Urothelium cell line (cell line): ENCODE measurements around the gene PRSS22.

Source experiments
- DNase-seq: peaks from one replicate; pipeline ENCODE4 v3.0.0; 2011; ENCODE audit warnings: low spot score, mixed read lengths
- FAIRE-seq: peaks from 2 replicates; lab custom pipeline; 2011; peaks lifted over from hg19 to GRCh38; lab: Jason Lieb, UNC

Gene PRSS22

DNA sequence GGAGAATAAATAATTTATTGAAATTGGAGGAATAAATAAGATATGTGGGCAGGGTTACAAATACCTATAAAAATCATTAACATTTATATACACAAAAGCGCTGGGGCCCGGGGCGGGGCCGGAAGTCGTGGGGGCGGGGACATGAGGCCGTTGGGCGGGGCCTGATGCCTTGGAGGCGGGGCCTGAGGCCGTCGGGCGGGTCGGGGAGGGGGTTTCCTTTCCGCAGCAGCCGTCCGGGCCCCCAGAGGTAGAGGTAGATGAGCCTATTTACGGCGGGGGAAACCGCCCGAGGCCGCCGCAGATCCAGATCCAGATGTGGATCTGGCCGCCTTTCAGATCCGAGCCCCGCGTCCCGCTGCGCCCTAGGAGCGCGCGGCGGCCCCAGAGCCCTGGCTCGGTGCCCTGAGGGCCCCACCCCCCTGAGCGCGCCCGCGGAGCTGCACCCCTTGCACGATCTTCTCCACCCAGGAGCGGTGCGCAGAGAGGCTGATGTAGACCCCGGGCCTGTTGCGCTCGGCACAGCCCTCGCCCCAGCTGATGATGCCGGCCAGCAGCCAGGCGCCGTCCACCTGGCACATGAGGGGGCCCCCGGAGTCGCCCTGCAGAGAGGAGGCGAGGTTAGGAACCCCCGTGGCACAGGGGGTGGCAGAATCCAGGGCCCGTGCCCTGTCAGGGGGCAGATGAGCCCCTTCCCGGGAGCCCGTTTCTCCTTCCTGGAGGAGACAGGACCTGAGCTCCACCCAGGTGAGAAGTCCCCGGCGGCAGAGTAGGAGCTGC, 5.1 kb downstream of the PRSS22 start:
- FAIRE-seq, result no peak
- no peak for DNase-seq

DNA sequence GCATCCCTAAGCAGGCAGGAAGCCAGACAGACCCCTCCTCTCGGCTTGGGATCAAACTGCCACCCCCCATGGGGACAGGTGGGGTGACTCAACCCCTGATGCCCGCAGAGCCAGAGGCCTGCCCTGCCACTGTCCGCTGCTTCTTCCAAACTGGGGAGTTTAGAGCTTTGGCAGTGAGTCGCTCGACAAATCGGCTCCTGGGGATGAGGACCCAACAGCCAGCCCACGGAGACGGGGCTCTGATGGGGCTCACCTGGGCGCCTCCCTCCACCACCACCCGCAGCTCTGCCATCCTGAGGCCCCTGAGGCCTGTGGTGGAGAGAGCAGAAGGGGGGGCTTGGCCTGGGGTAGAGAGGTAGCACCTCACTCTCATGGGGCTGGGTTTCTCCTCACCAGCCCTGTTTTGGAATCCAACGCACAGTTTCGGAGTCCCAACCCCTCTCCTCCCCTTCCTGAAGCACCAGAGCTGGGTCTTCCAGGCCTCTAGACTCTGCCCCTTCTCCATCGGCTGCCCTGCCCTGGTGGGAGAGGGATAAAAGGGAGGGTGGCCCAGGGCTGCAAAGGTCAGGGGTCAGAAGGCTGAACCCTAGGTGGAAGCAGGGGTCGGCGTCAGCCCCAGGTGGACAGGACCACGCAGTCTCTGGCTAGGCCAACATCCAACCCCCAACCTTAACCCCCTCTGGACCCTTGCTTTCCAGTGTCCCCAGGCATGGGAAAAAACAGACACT, 5.8 kb downstream of the PRSS22 start:
- DNase-seq (no peak), FAIRE-seq (no peak)

DNA sequence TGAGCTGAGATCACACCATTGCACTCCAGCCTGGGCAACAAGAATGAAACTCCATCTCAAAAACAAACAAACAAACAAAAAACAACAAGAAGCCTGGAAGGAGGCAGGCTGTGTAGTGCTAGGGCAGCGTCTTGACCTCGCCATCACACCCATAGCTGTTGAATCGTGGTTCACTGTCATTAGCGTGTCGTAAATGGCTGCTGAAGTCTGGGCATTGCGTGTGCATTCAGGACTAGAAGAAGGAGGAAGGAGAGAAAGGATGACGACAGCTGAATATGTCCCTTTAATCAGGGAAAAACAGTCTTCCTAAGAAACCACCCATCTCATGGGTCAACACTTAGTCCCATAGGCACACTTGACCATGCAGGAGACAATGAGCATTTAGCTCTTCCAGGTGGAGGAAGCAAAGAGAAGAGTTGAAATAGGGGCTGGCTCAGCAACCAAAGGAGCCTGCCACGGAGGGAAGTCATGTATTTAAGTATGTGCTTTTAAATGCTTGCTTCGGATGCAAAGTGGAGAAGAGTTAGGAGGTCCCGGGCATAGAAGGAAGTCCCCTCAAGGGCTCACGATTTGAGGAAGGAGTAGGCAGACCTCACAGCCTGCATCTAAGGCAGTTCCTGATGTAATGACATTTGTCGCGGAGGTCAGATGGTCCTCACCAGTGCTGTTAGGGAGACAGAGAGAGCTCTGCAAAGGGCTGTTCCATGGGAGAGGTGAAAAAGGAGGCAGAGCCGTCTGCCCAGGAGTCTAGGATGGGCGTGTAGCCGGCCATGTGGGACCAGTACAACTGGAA, 8.8 kb downstream of the PRSS22 start:
- FAIRE-seq (no peak), DNase-seq (no peak)

DNA sequence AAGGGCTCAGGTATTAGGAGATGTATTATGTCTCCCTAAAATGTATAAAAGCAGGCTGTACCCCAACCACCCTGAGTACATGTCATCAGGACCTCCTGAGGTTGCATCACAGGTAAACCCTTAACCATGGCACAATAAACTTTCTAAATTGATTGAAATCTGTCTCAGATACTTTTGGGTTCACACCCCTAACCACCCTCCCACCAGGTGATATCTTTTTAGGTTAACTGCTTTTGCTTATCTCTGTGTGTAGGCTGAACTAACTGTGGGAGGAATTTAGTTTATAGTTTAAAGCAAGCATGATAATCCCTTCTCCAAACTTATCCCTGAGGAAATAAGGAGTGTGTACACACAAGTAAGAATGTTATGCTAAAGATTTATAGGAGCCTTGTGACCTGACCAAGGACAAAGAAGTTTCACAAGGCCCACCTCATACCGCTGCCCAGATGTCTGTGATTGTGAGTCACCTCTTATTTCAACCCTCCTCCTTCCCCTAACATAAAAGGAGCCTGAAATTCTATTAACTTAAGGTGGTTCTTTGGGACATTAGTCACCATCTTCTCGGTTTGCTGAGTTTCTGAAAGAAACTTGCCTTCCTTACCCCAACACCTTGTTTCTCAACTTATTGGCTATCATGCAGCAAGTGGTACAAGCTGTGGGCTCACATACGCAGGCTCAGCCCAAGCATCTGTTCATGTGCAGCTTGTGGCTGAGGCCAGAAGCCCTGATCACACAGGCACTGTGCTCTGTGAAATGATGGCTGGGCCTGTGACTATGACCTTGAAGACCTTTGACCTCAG, 11.3 kb downstream of the PRSS22 start:
- FAIRE-seq (peak; percentile 72), DNase-seq (peak; percentile 73)

DNA sequence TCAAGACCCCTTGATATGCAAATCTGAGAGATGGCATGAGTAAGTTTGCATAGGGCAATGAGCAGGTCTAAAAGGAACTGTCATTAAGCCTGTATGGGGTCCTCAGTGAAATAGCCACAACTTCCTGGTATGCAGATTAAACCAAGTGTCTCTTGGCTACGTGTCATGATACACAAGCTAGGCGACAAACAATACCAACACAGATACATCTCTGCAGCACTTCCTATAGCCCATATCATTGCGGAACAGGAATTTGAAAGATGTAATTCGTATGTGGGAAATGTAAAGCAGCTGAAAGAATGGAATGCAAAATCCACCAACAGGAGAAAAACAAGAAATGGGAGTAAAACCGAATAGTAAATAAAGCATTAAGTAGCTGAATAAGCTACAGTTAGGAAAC, 12.9 kb downstream of the PRSS22 start:
- DNase-seq (no peak), FAIRE-seq (peak; percentile 32)

DNA sequence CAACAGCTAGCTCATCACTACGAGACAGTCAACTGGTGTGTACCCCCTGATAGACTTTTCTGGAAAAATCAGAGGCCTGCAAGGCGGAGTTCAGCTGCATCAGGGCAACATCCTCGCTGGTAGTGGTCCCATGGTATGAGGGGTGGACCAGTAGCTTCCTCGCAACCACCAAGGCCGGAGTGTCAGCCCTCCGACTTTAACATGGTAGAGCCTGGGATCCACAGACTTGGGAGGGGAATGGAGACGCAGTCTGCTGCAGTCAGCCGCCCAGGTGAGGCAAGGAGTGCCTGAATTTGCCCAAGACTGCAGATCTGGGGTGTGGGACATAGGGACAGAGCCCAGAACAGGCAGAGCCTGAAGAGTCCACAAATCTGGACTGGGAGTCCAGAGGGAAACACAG, 14.4 kb downstream of the PRSS22 start:
- DNase-seq (no peak), FAIRE-seq (no peak)

DNA sequence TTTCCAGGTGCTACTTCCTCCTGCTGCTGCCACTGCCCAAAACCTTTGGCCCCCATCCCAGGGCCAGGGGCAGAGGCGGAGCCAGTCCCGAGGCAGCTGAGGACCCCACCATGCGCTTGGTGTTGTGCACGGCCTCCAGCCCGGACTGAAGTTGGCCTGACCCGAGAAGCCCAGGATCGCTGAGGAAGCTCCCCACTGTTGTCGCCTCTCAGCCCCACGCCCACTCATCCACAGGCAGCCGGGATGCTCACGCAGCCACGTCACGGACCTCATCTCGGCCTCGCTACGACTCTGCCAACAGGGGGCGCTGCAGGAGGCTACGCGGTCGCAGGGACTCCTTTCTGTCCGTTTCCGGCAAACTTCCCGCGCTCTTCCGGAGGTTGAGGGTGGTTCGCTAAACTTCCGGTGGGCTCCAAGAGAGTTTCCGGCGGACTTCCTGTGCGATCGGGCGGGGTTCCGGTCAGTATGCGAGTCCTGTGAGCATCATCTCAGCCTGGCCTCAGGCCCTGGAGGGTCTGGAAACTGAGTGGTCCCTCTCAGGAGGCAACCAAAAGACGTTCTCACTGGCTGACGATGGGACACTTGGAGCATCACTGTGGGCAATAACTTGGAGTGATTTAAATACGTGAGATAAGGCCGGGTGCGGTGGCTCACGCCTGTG, 15.5 kb downstream of the PRSS22 start:
- no peak for FAIRE-seq
- no peak for DNase-seq

DNA sequence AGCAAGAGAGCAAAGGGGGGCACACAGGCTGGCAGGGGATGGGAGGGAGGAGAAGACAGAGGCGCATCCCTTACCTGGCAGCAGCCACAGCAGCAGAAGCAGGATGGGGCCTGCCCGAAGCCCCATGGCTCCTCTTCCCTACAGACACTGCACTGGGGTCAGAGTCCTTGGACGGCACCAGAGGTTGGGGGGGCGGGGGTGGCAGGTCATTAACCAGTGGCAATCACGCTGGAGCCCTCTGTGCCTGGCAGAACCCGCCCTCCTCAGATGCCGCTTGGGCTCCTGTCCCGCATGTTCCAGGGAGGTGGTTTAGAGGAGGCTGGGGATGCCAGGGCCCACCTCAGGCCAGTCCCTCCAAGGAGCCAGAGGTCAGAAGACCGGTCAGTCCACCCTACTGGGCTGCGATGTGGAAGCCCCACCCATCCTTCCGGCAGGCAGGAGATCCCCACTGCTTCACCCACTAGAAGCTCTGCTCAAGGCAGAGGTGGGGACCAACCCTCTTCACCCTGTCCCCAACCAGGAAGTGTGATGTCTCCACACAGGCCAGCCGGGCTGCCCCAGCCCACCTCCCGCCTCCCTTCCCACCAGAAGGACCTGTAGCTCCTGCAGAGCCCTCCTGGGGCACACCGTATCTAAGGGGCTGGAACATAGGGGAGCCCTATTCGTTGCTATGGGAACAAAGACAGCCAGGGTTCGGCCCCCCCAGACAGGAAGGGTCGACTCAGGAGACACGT, 16.2 kb downstream of the PRSS22 start:
- DNase-seq (no peak), FAIRE-seq (no peak)

DNA sequence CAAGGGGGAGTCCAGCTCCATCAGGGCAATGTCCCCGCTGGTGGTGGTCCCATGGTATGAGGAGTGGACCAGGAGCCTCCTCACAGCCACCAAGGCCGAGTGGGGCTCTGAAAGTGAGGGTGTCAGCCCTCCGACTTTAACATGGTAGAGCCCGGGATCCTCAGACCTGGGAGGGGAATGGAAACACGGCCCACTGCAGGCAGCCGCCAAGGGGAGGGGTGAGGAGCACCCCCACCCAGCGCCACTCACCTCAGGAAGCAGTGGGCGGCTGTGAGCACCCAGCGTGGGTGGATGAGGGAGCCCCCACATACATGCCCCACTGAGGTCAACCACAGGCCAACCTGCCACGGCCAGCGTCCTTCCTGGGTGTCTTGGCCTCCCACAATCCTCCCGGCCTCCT, 17.1 kb downstream of the PRSS22 start:
- FAIRE-seq, result no peak
- DNase-seq, result no peak

DNA sequence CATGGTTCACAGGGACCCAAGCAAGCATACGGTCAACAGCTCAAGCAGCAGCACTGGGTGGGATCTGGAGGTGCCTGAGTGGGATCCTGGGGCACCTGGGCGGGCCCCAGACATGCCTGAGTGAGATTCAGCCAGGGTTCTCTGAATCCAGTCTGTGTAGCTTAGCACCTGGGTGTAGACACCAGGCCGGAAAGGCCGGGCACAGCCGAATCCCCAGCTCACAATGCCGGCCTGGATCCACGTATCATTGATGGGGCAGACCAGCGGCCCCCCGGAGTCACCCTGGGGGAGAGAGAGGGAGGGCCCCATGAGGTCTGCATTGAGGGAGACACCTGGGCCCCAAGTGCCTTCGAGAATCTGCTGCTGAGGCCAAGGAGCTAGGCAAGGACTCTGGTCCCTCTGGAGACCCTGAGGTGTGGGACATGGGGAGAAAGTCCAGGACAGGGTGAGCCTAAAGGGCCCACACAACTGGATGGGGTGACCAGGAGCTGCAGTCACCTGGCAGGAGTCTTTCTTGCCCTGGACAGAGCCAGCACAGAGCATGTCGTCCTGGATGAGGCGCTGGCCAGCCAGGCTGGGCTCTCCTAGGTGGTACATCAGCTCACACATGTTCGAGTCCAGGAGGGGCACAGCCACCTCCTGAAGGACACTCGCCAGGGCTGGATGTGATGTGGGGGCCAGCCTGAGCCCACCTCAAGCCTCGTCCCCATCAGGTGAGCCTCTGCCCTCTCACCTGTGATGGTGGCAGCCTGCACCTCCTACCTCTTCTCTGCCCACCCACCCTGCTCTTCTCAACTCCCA, 18.1 kb downstream of the PRSS22 start:
- FAIRE-seq (peak; percentile 35), DNase-seq (no peak)

DNA sequence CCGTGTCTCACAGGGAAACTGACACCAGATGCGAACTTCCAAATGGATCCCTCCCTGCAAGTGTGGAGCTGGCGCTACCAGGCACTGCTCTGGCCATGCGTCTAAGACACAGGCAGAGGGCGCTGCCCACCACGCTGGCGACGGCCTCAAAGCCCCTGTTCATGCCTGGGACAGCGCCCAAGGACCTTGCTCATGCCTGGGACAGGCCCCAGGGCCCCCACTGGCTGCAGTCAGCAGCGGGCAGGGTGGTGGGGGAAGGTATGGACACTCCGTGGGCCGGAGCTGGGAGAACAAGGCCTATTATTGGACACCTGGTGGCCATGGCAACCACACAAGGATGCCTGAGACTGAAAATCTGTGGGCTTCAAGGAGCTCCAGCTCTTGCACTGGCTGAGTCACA, 19.0 kb downstream of the PRSS22 start:
- FAIRE-seq (peak; percentile 86), DNase-seq (peak; percentile 58)

DNA sequence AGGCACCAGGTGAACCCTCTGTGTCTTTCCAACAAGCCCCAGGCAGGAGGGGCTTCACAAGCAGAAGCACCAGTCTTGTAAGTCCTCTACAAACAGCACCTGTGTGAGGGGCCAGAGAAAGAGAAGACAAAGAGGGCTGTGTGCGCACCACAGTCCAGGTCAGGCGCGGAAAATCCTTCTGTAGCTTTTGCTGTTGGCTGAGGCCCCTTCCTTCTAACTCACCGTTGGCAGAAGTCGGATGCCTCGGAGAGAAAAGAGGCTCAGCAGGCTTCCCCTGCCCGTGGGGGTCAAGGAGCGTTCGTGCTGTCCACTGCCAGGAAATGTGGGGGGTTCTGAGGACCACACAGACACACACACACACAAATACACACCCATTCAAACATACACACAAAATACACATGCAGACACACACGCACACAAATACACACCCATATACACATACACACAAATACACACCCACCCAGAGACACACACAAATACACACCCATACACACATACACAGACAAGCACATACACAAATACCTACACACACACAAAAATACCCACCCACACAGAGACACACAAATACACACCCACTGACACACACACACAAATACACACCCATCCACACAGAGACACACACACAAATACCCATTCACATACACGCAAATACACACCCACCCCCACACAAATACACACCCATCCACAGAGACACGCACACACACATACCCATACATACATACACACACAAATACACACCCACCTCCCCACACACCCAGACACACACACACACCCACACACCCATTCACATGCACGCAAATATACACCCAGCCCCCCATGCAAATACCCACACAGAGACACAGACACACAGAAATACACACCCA, 21.1 kb downstream of the PRSS22 start:
- FAIRE-seq (no peak), DNase-seq (peak; percentile 42)

DNA sequence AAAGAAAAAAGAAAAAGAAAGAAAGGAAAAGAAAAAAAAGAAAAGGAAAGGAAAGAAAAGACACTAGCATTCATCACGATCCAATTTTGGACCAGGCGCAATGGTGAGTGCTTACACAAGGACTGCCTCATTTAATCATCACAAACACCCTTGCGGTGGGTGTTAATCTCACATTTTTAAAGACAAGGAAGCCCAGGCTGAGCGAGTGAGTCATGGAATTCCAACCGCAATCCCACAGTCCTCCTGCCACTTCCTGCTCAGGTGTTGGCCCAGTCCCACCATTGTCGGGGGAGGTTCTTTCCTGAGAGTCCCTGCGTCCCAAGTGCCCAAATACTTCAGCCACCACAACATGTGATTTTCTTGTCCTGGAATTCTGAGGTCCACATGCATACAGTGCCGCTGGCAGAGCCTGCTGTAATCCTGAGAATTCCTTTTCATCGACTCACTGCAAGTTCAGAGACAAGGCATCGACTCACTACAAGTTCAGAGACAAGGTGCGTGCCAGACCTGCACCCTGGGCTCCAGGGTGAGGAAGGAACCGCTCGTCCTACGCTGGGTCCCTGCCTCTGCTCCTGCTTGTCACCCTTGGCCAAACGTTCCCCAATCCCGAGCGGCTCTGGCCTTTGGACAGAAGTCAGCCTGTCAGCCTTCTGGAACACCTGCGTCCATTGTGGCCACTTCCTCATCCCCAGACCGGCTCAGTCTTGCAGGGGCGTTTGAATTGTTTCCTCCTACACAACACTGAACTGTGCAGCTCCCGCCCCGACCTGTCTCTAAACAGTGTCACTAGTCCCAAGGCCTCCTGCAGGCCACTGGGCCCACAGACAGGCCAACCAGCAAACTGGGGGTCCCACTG, 22.1 kb downstream of the PRSS22 start:
- DNase-seq (peak; percentile 95), FAIRE-seq (peak; percentile 98)

DNA sequence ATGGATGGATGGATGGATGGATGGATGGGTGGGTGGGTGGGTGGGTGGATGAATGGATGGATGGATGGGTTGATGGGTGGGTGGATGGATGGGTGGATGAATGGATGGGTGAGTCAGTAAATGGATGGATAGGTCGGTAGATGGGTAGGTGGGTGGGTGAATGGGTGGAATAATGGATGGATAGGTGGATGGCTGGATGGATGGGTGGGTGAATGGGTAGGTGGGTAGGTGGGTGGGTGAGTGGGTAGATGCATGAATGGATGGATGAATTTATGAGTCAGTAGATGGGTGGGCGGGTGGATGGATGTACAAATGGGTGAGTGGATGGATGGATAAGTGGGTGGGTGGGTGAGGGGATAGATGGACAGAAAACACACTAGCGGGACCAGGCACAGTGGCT, 23.0 kb downstream of the PRSS22 start:
- FAIRE-seq, result peak; percentile 93

DNA sequence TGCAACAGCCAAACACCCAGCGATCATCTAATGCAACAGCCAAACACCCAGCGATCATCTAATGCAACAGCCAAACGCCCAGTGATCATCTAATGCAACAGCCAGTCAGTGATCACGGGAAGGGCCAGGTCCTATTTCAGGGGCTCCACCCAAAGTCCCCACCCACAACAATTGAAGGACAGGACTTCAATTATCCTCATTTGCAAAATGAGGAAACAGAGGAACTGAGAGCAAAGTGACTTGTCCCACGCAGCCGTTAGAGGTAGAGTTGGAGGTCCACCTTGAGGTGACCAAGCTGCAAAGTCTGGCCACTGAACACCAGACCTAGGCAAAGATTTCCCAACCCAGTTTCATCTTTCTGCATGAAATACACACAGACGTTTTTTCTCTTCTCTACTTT, 24.2 kb downstream of the PRSS22 start:
- no peak for FAIRE-seq
- DNase-seq, result no peak

More for the DNA sequence above, 23.0 kb downstream of the PRSS22 start:
- DNase-seq, result no peak

DNA sequence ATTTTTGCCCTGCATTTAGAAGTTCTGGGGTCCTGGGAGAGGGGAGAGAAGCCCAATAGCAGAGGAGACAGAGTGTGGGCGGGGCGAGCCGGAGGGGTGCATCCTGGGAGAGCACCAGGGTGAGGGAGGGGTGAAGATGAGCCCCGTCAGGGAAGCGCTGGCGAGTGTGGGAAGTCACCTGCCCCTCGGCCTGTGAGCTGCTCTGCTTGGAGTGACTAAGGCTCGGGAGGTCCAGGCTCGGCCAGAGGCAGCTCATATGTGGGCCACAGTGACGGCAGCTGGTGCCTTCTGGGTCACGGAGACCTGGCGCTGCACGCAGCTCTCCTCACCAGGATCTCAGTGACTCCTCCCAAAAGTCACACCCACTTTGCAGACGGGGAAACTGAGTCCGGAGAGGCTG, 26.8 kb downstream of the PRSS22 start:
- FAIRE-seq (no peak), DNase-seq (no peak)

DNA sequence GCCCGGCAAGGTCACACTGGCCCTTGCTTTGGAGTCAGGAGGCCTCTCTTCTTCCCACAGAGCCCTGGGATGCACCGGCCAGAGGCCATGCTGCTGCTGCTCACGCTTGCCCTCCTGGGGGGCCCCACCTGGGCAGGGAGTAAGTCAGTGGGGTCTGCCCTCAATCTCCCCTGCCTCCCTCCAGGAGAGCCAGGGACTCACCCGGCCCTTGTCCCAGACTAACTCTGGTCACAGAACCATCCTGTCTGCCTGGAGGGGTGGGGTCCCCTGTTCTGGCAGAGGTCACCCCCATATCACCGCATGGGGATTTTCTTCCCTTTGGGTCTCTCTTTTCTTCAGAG, 27.6 kb downstream of the PRSS22 start:
- no peak for DNase-seq
- FAIRE-seq, result no peak
